Neuron (in vitro differentiated cells): ENCODE data around the gene SH3PXD2B.

Experiments
- H2AFZ ChIP-seq: one replicate; pipeline ENCODE4 v1.6.1; 2013; ENCODE audit warnings: low read depth, mild to moderate bottlenecking, inconsistent platforms, low read length, moderate library complexity
- H3K27me3 ChIP-seq: one replicate; pipeline ENCODE4 v1.6.1; 2013; ENCODE audit warnings: low read length; ENCODE audit not compliant: insufficient read depth
- H3K36me3 ChIP-seq: one replicate; pipeline ENCODE4 v1.6.1; 2013; ENCODE audit warnings: low read length; ENCODE audit not compliant: insufficient read depth
- H3K4me1 ChIP-seq: one replicate; pipeline ENCODE4 v1.6.1; 2013; ENCODE audit warnings: low read length; ENCODE audit not compliant: insufficient read depth
- H3K4me3 ChIP-seq: 2 replicates; pipeline ENCODE4 v1.5.1; 2013; ENCODE audit warnings: mild to moderate bottlenecking, low read length, moderate library complexity
- H3K9me3 ChIP-seq: one replicate; pipeline ENCODE4 v1.6.1; 2013; ENCODE audit warnings: low read length

The SH3PXD2B gene

GRCh38 chr5:172455087-172455381, 709 bp upstream of the SH3PXD2B start:
- no peaks in the 10 kb centered on the region for H3K9me3 ChIP-seq
- peaks cover 11% of the 10 kb centered on the region for H3K4me1 ChIP-seq
- peaks cover 2% of the 10 kb centered on the region for H3K36me3 ChIP-seq
- H3K27me3 ChIP-seq = no peaks in the 10 kb centered on the region
- H2AFZ ChIP-seq = peak overlapping the region; percentile 52
- peak overlapping the region; percentile 60 for H3K4me3 ChIP-seq

- Histone ChIP-seq H3K4me1 (peaks cover 11% of the 10 kb centered on the region), H3K36me3 (peaks cover 6% of the 10 kb centered on the region), H3K27me3 (no peaks in the 10 kb centered on the region), H2AFZ (peak overlapping the region; percentile 35), H3K4me3 (peak overlapping the region; percentile 78), H3K9me3 (no peaks in the 10 kb centered on the region)
Measured at GRCh38 chr5:172453986-172454357, 353 bp downstream of the SH3PXD2B start.

GRCh38 chr5:172453206-172453985, 929 bp downstream of the SH3PXD2B start:
- Histone ChIP-seq H3K36me3 (peaks cover 6% of the 10 kb centered on the region), H3K9me3 (no peaks in the 10 kb centered on the region), H3K4me1 (peaks cover 11% of the 10 kb centered on the region), H3K4me3 (peak overlapping the region; percentile 78), H3K27me3 (no peaks in the 10 kb centered on the region), H2AFZ (peak overlapping the region; percentile 35)

- peaks cover 11% of the 10 kb centered on the region for H3K4me1 ChIP-seq
- peaks cover 6% of the 10 kb centered on the region for H3K36me3 ChIP-seq
- no peaks in the 10 kb centered on the region for H3K27me3 ChIP-seq
- peak overlapping the region; percentile 78 for H3K4me3 ChIP-seq
- no peaks in the 10 kb centered on the region for H3K9me3 ChIP-seq
- no peak overlapping the region for H2AFZ ChIP-seq
Measured at GRCh38 chr5:172452398-172453205, 1.7 kb downstream of the SH3PXD2B start.

GRCh38 chr5:172451771-172452197, 2.5 kb downstream of the SH3PXD2B start:
- no peaks in the 10 kb centered on the region for H3K9me3 ChIP-seq
- peaks cover 11% of the 10 kb centered on the region for H3K4me1 ChIP-seq
- no peak overlapping the region for H2AFZ ChIP-seq
- peaks cover 6% of the 10 kb centered on the region for H3K36me3 ChIP-seq
- H3K27me3 ChIP-seq = no peaks in the 10 kb centered on the region
- H3K4me3 ChIP-seq = no peak overlapping the region

- Histone ChIP-seq H3K27me3 (no peaks in the 10 kb centered on the region), H3K36me3 (peaks cover 6% of the 10 kb centered on the region), H3K9me3 (no peaks in the 10 kb centered on the region), H2AFZ (no peak overlapping the region), H3K4me3 (no peak overlapping the region), H3K4me1 (peaks cover 11% of the 10 kb centered on the region)
Measured at GRCh38 chr5:172450861-172451695, 3.2 kb downstream of the SH3PXD2B start.

- no peak overlapping the region for H2AFZ ChIP-seq
- no peaks in the 10 kb centered on the region for H3K27me3 ChIP-seq
- peaks cover 11% of the 10 kb centered on the region for H3K4me1 ChIP-seq
- peaks cover 6% of the 10 kb centered on the region for H3K36me3 ChIP-seq
- no peaks in the 10 kb centered on the region for H3K9me3 ChIP-seq
- no peak overlapping the region for H3K4me3 ChIP-seq
Measured at GRCh38 chr5:172450453-172450852, 3.9 kb downstream of the SH3PXD2B start.

GRCh38 chr5:172448999-172449398, 5.3 kb downstream of the SH3PXD2B start:
- Histone ChIP-seq H3K27me3 (no peaks in the 10 kb centered on the region), H3K4me1 (peaks cover 5% of the 10 kb centered on the region), H3K36me3 (peaks cover 6% of the 10 kb centered on the region), H2AFZ (no peak overlapping the region), H3K4me3 (no peak overlapping the region), H3K9me3 (no peaks in the 10 kb centered on the region)

GRCh38 chr5:172447646-172448365, 6.5 kb downstream of the SH3PXD2B start:
- Histone ChIP-seq H3K9me3 (no peaks in the 10 kb centered on the region), H3K4me1 (peaks cover 5% of the 10 kb centered on the region), H3K4me3 (no peak overlapping the region), H2AFZ (no peak overlapping the region), H3K36me3 (peaks cover 6% of the 10 kb centered on the region), H3K27me3 (no peaks in the 10 kb centered on the region)

GRCh38 chr5:172446336-172447051, 7.8 kb downstream of the SH3PXD2B start:
- Histone ChIP-seq H3K36me3 (peaks cover 6% of the 10 kb centered on the region), H3K9me3 (no peaks in the 10 kb centered on the region), H3K4me1 (no peaks in the 10 kb centered on the region), H2AFZ (no peak overlapping the region), H3K4me3 (no peak overlapping the region), H3K27me3 (no peaks in the 10 kb centered on the region)

- Histone ChIP-seq H3K27me3 (no peaks in the 10 kb centered on the region), H3K4me3 (no peak overlapping the region), H3K36me3 (peaks cover 4% of the 10 kb centered on the region), H3K9me3 (no peaks in the 10 kb centered on the region), H3K4me1 (no peaks in the 10 kb centered on the region), H2AFZ (no peak overlapping the region)
Measured at GRCh38 chr5:172445866-172446265, 8.5 kb downstream of the SH3PXD2B start.
